ENCODE measurements around the gene GTPBP4.

GTPBP4 gene

DNA sequence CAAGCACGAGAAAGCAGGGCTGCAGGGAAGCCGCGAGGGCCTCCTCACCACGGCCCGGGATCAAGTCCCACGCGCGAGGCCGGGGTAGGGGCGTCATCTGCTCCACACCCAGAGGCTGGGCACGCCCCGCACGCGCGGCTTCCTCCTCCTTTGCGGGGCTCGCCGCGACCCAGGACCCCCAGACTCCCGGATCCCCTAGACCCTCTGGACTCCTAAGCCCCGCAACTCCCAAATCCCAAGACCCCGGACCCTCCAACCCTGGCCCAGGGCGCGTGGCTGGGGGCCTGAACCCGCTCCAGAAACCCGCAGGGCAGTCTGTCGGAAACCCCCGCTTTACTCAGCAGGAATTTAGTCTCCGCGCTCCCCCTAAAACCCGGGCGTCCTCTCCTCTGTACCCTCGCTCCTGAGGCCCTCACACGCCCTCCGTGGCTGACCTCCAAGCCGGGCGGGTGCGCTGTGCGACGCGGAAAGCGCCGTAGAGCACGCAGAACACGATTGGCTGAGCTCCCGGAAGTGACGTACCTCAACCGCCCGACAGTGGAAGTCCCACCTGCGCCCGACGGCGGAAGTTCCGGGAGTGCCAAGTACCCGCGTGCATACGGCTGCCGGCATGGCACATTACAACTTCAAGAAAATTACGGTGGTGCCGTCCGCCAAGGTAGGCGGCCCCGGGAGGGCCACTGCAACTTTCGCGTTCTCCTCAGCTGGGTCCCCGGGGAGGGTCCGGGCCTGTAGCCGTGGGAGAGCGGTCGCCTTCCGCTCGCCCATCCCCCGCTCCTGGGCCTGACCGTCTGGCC is at the start of gene GTPBP4:
Gene GTPBP4, plus strand, starts transcription at position 565 of the 797 bp plus-strand sequence. Its CDS starts 46 bp downstream, at position 611.
- DNase-seq, result peak; percentile 98

- DNase-seq, result no peak
Measured at GRCh38 chr10:938941-939678, 49.1 kb upstream of the GTPBP4 start.

DNA sequence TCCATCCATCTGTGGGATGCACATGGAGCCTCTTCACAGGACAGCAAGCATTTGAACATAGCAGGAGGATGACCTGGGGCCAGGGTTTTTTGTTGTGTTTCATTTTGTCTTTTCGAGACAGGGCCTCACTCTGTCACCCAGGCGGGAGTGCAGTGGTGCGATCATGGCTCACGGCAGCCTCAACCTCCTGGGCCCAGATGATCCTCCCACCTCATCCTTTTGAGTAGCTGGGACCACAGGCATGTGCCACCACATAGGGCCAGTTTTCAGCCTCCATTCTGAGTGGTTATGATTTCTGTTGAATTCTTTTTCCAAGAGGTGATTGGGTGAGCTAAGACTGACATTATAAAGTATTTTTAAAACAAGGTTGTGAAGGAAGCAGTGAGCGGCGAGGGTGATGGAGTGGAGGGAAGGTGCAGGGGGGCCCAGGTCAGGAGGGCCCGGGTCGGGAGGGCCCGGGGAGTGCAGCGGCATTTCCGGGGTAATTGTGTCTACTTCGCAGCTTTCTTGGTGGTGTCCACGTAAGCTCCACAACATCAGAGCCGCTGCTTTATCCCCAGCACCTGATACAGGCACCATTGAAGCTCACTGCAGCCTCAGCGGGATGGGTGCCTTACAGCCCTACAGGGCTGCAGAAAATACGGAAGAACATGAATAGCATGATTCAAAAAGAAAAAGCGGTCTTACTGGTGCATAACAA is 44.8 kb upstream of the GTPBP4 start:
- no peak for DNase-seq

- DNase-seq, result peak; percentile 34
Measured at GRCh38 chr10:944034-944831, 44.0 kb upstream of the GTPBP4 start.

DNA sequence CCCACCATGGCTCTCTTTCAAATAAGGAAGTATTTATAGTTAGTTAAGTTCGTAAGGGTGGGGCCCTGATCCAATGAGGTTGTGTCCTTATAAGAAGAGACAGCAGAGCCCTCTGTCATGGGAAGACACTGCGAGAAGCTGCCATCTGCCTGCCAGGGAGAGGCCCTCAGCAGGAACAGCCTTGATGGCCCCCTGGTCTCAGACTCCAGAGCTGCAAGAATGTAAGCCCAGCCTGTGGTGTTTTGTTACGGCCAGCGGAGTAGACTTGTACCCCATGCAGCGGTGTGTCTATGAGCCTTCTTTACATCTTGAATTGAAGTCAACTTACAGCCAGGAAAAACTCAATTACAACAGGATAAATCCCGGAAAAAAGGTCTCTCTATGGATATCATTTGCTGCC is 42.5 kb upstream of the GTPBP4 start:
- DNase-seq, result no peak

DNA sequence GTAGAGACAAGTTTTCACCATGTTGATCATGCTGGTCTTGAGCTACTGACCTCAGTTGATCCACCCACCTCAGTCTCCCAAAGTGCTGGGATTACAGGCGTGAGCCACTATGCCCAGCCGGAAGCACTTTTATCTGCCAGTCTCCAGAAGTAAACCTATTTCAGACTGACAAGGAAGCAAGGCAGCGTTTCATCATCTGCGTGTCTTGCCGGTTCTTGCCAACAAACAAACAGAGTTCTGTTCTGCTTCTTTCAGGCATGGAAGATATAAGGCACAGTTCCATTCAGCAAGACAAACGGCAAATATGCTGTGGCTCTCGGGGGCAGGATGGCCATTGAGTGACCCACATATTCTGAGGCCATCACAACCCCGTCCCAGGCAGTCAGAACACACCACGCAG is 41.2 kb upstream of the GTPBP4 start:
- DNase-seq, result no peak

DNA sequence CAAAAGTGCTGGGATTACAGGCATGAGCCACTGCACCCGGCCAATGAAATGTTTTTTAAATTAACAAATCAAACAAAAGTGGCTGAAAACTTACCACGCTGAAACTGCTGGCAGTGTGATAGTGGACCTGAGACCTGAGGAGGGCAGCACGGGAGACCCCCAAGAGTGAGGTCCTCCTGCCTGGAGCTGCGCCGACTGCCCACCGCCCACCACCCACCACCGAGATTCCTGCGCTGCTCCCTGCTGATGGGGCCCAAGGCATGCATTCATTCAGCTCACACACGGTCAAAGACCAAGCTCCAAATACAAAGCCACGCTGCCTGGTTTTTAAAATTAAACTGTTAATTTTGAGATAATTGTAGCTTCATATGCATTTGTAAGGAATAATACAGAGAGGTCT is 40.4 kb upstream of the GTPBP4 start:
- no peak for DNase-seq

GRCh38 chr10:948347-948746 is 39.9 kb upstream of the GTPBP4 start:
- no peak for DNase-seq

- DNase-seq, result no peak
Measured at GRCh38 chr10:949446-949845, 38.8 kb upstream of the GTPBP4 start.

DNA sequence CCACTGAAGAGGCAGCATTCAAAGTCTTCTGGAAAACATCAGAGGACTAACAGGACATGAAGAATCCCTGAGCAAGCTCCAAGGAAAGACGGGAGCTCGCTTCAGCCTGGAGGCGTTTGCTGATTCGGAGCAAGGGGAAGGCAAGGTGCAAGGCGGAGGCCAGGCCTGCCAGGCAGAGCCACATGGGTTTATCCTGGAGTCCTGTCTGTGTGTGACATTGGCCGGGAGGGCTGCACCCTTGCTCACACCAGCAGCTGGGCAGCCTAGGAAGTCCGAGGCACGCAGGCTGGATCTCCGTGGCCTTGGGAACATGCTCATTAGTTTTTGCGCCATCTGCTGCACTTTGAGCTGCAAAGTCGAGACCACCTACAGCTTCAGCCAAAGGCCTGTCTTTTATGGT is 34.4 kb upstream of the GTPBP4 start:
- DNase-seq, result no peak

DNA sequence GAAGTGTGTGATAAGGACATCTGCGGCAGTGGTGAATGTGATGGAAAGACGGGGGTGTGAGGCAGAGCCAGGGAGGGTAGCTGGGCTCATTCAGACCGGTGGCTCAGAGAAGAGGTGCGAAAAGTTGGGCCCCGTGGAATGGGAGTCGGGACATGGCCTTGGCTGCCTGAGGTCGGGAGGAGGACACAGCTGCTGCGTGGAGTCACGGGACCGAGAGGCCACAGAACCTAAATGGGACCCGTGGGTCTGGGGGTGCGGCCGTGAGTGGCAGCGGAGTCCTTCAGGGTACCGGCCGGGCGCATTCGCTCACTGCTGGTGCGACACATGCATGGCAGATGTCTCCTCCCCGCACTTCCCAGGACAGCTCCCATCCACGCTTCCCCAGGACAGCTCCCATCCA is 33.8 kb upstream of the GTPBP4 start:
- no peak for DNase-seq

- DNase-seq, result no peak
Measured at GRCh38 chr10:955127-955819, 33.0 kb upstream of the GTPBP4 start.

- no peak for DNase-seq
Measured at GRCh38 chr10:955820-956217, 32.4 kb upstream of the GTPBP4 start.

GRCh38 chr10:958106-958505 is 30.1 kb upstream of the GTPBP4 start:
- DNase-seq, result no peak

DNA sequence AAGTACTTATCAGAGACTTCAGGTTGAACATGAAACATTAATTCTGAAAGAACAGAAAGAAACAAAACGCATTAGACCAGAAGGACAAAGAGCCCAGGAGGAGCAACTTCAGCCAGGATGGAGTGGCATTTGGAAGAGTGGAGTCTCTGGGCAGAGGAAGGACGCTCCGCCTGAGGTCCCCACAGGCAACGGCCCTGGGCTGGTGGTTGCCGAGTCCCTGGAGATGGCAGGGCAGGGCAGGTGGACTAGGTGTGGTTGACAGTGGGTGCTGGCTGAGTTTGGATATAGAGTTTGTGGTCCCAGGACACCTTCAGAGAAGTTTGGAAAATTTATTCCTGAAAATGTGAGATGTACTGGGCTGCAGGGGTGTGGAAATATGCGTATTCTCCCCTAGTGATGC is 29.4 kb upstream of the GTPBP4 start:
- DNase-seq, result no peak

- DNase-seq, result no peak
Measured at GRCh38 chr10:962342-962741, 25.9 kb upstream of the GTPBP4 start.

- DNase-seq, result no peak
Measured at GRCh38 chr10:963186-963585, 25.0 kb upstream of the GTPBP4 start.

DNA sequence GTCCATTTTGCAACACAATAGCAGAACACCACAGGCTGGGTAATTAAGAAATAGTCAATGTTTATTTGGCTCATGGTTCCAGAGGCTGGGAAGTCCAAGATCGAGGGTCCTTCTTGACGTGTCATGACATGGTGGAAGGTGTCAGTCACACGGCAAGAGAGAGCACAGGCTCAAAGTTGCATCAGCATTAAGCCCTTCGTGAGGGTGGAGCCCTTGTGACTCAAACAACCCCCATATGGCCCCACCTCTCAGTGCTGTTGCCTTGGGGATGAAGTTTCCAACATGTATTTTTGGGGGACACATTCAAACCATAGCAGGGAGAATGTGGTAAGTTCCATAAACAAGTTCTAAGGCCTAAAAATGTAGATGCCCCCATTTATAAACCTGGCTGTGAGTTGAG is 24.6 kb upstream of the GTPBP4 start:
- no peak for DNase-seq

GRCh38 chr10:964321-964987 is 23.8 kb upstream of the GTPBP4 start:
- no peak for DNase-seq

- no peak for DNase-seq
Measured at GRCh38 chr10:964988-965417, 23.2 kb upstream of the GTPBP4 start.

DNA sequence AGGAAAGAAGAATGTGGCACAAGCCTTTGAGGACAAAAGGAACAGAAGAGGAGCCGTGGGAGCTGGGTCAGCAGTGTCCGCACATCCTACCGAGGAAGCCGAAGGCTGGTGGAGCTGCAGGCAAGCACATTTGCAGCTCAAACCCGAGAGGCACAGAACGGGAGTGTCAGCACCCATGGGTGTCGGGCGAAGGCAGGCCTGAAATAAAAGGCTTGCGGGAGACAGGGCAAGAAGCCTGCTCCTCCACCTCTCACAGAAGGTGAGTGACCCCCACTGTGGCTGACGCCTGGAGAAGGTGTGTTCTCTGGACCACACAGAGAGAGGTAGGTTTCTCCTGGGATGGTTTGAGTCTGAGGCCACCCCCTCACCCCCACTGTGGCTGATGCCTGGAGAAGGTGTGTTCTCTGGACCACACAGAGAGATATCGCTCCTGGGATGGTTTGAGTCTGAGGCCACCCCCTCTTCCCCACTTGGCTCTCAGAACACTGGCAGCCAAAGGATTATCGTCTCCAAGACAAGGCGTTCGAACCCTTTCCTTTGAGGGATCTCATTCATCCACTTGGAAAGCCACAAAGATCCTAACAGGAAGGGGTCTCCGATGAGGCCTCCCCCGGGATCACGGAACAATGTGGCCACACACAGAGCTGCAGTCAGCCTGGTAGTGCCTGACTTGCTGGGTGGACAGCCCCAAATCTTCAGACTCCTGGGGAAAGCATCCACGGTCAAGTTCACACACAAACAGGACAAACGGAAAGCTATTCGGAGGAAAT is 21.6 kb upstream of the GTPBP4 start:
- DNase-seq, result no peak
